ENCODE measurements around the gene TMBIM1. TPM values are rescaled to one million over a fixed set of nuclear protein-coding genes. Genes with fewer than 3 reads are reported as not detected.

TMBIM1 gene
- total and polyA plus RNA-seq, 9 of the 15 experiments (the other 6 are each of a cell fraction or from before 2014, with no cell fraction given) = 14.2 to 105 (median 47.0) TPM

- no peak for TF ChIP-seq HMGXB4 (CRISPR knock-in tag; IDR thresholded peaks at IDR 0.05)
- no peak for TF ChIP-seq ZNF77 (CRISPR knock-in tag; IDR thresholded peaks at IDR 0.05)
- TF ChIP-seq NR2C1 (IDR thresholded peaks at IDR 0.05) = peak; percentile 59; the same call in 1 of the 2 replicates
- peak; percentile 51 for TF ChIP-seq NR2C1 (tag; IDR thresholded peaks at IDR 0.05)
- no peak for TF ChIP-seq MCM7 (IDR thresholded peaks at IDR 0.05)
- TF ChIP-seq CBX3 (IDR thresholded peaks at IDR 0.05; ENCODE audit: borderline replicate concordance in 1 of 2, low read length in 2 of 2) = no peak
- no peak for TF ChIP-seq CREBBP (IDR thresholded peaks at IDR 0.05; ENCODE audit: low read depth, low read length)
- peak; percentile 22; the same call in 1 of the 2 replicates for TF ChIP-seq DMBX1 (CRISPR knock-in tag; IDR thresholded peaks at IDR 0.05; ENCODE audit: borderline replicate concordance)
- no peak for TF ChIP-seq SAFB2 (IDR thresholded peaks at IDR 0.05; ENCODE audit: borderline replicate concordance, low read depth, low read length, severe bottlenecking)
- no peak for TF ChIP-seq ZBTB33 (CRISPR knock-in tag; IDR thresholded peaks at IDR 0.05)
- TF ChIP-seq PTRF (tag; IDR thresholded peaks at IDR 0.05) = no peak
- TF ChIP-seq CHD4 (IDR thresholded peaks at IDR 0.05; ENCODE audit: insufficient read depth, insufficient replicate concordance, low read depth, low read length, poor library complexity, severe bottlenecking) = no peak
- TF ChIP-seq, protein P1, sequence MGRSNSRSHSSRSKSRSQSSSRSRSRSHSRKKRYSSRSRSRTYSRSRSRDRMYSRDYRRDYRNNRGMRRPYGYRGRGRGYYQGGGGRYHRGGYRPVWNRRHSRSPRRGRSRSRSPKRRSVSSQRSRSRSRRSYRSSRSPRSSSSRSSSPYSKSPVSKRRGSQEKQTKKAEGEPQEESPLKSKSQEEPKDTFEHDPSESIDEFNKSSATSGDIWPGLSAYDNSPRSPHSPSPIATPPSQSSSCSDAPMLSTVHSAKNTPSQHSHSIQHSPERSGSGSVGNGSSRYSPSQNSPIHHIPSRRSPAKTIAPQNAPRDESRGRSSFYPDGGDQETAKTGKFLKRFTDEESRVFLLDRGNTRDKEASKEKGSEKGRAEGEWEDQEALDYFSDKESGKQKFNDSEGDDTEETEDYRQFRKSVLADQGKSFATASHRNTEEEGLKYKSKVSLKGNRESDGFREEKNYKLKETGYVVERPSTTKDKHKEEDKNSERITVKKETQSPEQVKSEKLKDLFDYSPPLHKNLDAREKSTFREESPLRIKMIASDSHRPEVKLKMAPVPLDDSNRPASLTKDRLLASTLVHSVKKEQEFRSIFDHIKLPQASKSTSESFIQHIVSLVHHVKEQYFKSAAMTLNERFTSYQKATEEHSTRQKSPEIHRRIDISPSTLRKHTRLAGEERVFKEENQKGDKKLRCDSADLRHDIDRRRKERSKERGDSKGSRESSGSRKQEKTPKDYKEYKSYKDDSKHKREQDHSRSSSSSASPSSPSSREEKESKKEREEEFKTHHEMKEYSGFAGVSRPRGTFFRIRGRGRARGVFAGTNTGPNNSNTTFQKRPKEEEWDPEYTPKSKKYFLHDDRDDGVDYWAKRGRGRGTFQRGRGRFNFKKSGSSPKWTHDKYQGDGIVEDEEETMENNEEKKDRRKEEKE (IDR thresholded peaks at IDR 0.05; ENCODE audit: borderline replicate concordance in 1 of 2, control insufficient read depth in 1 of 2, low read depth in 2 of 2, low read length in 1 of 2) = no peak
- no peak for TF ChIP-seq NFYB (IDR thresholded peaks at IDR 0.05; ENCODE audit: extremely low read depth, insufficient read length)
- no peak for TF ChIP-seq NFATC3 (IDR thresholded peaks at IDR 0.05)
- TF ChIP-seq FOS (IDR thresholded peaks at IDR 0.05; ENCODE audit: extremely low read depth, insufficient read length) = no peak
- no peak for TF ChIP-seq ELF2 (CRISPR knock-in tag; IDR thresholded peaks at IDR 0.05)
- TF ChIP-seq POLR3A (IDR thresholded peaks at IDR 0.05; ENCODE audit: borderline replicate concordance, extremely low read depth, insufficient read depth, insufficient read length) = no peak
- TF ChIP-seq HNRNPL (IDR thresholded peaks at IDR 0.05; ENCODE audit: low read depth, low read length) = no peak
- TF ChIP-seq EWSR1 (IDR thresholded peaks at IDR 0.05; ENCODE audit: borderline replicate concordance, low read depth, partially characterized antibody) = no peak
- peak; percentile 55 for TF ChIP-seq NFE2 (IDR thresholded peaks at IDR 0.05; ENCODE audit: low read depth)
- no peak for TF ChIP-seq ZNF830 (CRISPR knock-in tag; IDR thresholded peaks at IDR 0.05)
Observed at GRCh38 chr2:218332920-218333645, 40.8 kb upstream of the TMBIM1 start (continued).
